ENCODE measurements around the gene TOB2.
"Not testable (repeated sequence)": the region's sequence is repeated elsewhere in the genome, so short reads cannot be mapped to it uniquely, and the experiment has no call there.

- not testable (repeated sequence) for TF ChIP-seq POLR2AphosphoS5 (IDR thresholded peaks at IDR 0.05; ENCODE audit: borderline replicate concordance, low read depth, low read length); EZH2 (IDR thresholded peaks at IDR 0.05); FOXP2 (optimal IDR thresholded peaks at IDR 0.05; ENCODE audit: control extremely low read depth, extremely low read length, insufficient read depth)
Observed at GRCh38 chr22:41440511-41440910, 6.1 kb downstream of the TOB2 start.

Data from SK-N-MC (cell line).